OCI-LY1 (cell line): ENCODE measurements around the gene MAN1C1.

Experiments
- H2AFZ ChIP-seq: fragments of 200-600 bp; sonication (generic), shearing (Covaris generic); 2 replicates; pipeline ENCODE4 v1.6.0; 2014; ENCODE audit warnings: antibody characterized with exemption, mild to moderate bottlenecking, low read length
- H3F3A ChIP-seq: fragments of 200-600 bp; sonication (generic), shearing (Covaris generic); 2 replicates; pipeline ENCODE4 v1.6.0; 2014; ENCODE audit warnings: mild to moderate bottlenecking, antibody characterized with exemption, low read length, moderate library complexity; ENCODE audit not compliant: insufficient read depth
- H3K27ac ChIP-seq: fragments of 200-600 bp; sonication (generic); 2 replicates; pipeline ENCODE4 v1.5.1; 2014; ENCODE audit warnings: low read length, mixed run types, mild to moderate bottlenecking, low read depth; ENCODE audit not compliant: poor library complexity, severe bottlenecking
- H3K27me3 ChIP-seq: fragments of 200-600 bp; sonication (generic); 2 replicates; pipeline ENCODE4 v1.6.0; 2014; ENCODE audit warnings: antibody characterized with exemption, mild to moderate bottlenecking, low read length, moderate library complexity; ENCODE audit not compliant: insufficient read depth
- H3K36me3 ChIP-seq: fragments of 200-600 bp; sonication (generic); 2 replicates; pipeline ENCODE4 v1.6.1; 2014; ENCODE audit warnings: mild to moderate bottlenecking, antibody characterized with exemption, low read length, moderate library complexity, mixed read lengths; ENCODE audit not compliant: insufficient read depth
- H3K4me1 ChIP-seq: fragments of 200-600 bp; sonication (generic); 2 replicates; pipeline ENCODE4 v1.5.1; 2014; ENCODE audit warnings: mild to moderate bottlenecking, low read length, moderate library complexity; ENCODE audit not compliant: insufficient read depth, severe bottlenecking
- H3K4me2 ChIP-seq: fragments of 200-600 bp; sonication (generic), shearing (Covaris generic); 2 replicates; pipeline ENCODE4 v1.6.1; 2014; ENCODE audit warnings: low read length
- H3K4me3 ChIP-seq: fragments of 200-600 bp; sonication (generic); 2 replicates; pipeline ENCODE4 v1.5.1; 2014; ENCODE audit warnings: low read length, low read depth, mild to moderate bottlenecking, mixed read lengths; ENCODE audit not compliant: poor library complexity, severe bottlenecking
- H3K79me2 ChIP-seq: fragments of 200-600 bp; shearing (Covaris generic); 2 replicates; pipeline ENCODE4 v1.6.1; 2016; ENCODE audit warnings: mixed run types, low read length, mixed read lengths; ENCODE audit not compliant: insufficient read depth
- H3K9ac ChIP-seq: fragments of 200-600 bp; sonication (generic), shearing (Covaris generic); 2 replicates; pipeline ENCODE4 v1.6.1; 2014; ENCODE audit warnings: mild to moderate bottlenecking, low read length, mixed read lengths
- H3K9me2 ChIP-seq: fragments of 200-600 bp; sonication (generic), shearing (Covaris generic); 2 replicates; pipeline ENCODE4 v1.6.1; 2014; ENCODE audit warnings: low read depth, mild to moderate bottlenecking, low read length, mixed read lengths
- H3K9me3 ChIP-seq: fragments of 200-600 bp; shearing (Covaris generic); 2 replicates; pipeline ENCODE4 v1.6.1; 2014; ENCODE audit warnings: low read length, mixed read lengths
- H4K20me1 ChIP-seq: fragments of 200-600 bp; sonication (generic), shearing (Covaris generic); 2 replicates; pipeline ENCODE4 v1.6.0; 2016; ENCODE audit warnings: mild to moderate bottlenecking, low read length; ENCODE audit not compliant: insufficient read depth
- CTCF ChIP-seq: fragments of 200-600 bp; sonication (generic), shearing (Covaris generic); IDR thresholded peaks from 2 replicates; pipeline ENCODE4 v1.5.1; 2017; ENCODE audit warnings: mild to moderate bottlenecking, antibody characterized with exemption, low read length, moderate library complexity, mixed read lengths
- EZH2 ChIP-seq: fragments of 200-600 bp; sonication (generic), shearing (Covaris generic); IDR thresholded peaks from 2 replicates; pipeline ENCODE4 v1.8.0; 2017; ENCODE audit warnings: borderline replicate concordance, mixed run types, mild to moderate bottlenecking, antibody characterized with exemption, low read length, moderate library complexity, mixed read lengths

MAN1C1 gene

GRCh38 chr1:25735956-25736529, 119.5 kb downstream of the MAN1C1 start:
- TF ChIP-seq CTCF (no peak), EZH2 (no peak)
- Histone ChIP-seq H3K4me2 (no peak overlapping the region), H3K79me2 (no peaks in the 10 kb centered on the region), H2AFZ (no peak overlapping the region), H3K4me3 (no peak overlapping the region), H3K9me2 (no peaks in the 10 kb centered on the region), H3K4me1 (no peaks in the 10 kb centered on the region), H3K27ac (no peak overlapping the region), H4K20me1 (no peaks in the 10 kb centered on the region), H3K9ac (no peak overlapping the region), H3K36me3 (no peaks in the 10 kb centered on the region), H3K27me3 (peaks cover 9% of the 10 kb centered on the region; the same call in 1 of the 2 replicates), H3K9me3 (no peaks in the 10 kb centered on the region), H3F3A (no peaks in the 10 kb centered on the region)

GRCh38 chr1:25737130-25737529, 120.5 kb downstream of the MAN1C1 start:
- H4K20me1 ChIP-seq, result no peaks in the 10 kb centered on the region
- TF ChIP-seq CTCF, result no peak
- TF ChIP-seq EZH2, result no peak
- H3K4me1 ChIP-seq, result no peaks in the 10 kb centered on the region
- no peaks in the 10 kb centered on the region for H3K9me3 ChIP-seq
- H2AFZ ChIP-seq, result no peak overlapping the region
- H3K4me2 ChIP-seq, result no peak overlapping the region
- no peaks in the 10 kb centered on the region for H3K79me2 ChIP-seq
- H3K9ac ChIP-seq, result no peak overlapping the region
- no peaks in the 10 kb centered on the region for H3F3A ChIP-seq
- no peaks in the 10 kb centered on the region for H3K36me3 ChIP-seq
- H3K27ac ChIP-seq, result no peak overlapping the region
- H3K27me3 ChIP-seq, result peaks cover 9% of the 10 kb centered on the region; the same call in 1 of the 2 replicates
- H3K4me3 ChIP-seq, result no peak overlapping the region
- H3K9me2 ChIP-seq, result no peaks in the 10 kb centered on the region

GRCh38 chr1:25738499-25738898, 121.9 kb downstream of the MAN1C1 start:
- TF ChIP-seq EZH2, result no peak
- no peak for TF ChIP-seq CTCF
- no peaks in the 10 kb centered on the region for H3K36me3 ChIP-seq

More at GRCh38 chr1:25738499-25738898, 121.9 kb downstream of the MAN1C1 start:
- Histone ChIP-seq H3K9me2 (no peaks in the 10 kb centered on the region), H3K9me3 (no peaks in the 10 kb centered on the region), H3K27me3 (0 out of 2 replicates have a peak, but pooled peaks cover 4% of the 10 kb centered on the region), H3K4me3 (no peak overlapping the region), H3K79me2 (no peaks in the 10 kb centered on the region), H4K20me1 (no peaks in the 10 kb centered on the region), H3K4me1 (no peaks in the 10 kb centered on the region), H3K27ac (no peak overlapping the region), H3K4me2 (no peak overlapping the region), H3F3A (no peaks in the 10 kb centered on the region), H3K9ac (no peak overlapping the region), H2AFZ (no peak overlapping the region)
